Gastrocnemius medialis (tissue), 4 donors: Measurements from ENCODE around the gene ID1. TPM values are rescaled to one million over a fixed set of nuclear protein-coding genes. Genes with fewer than 3 reads are reported as not detected.
"Not testable (repeated sequence)": the region's sequence is repeated elsewhere in the genome, so short reads cannot be mapped to it uniquely, and the experiment has no call there.

Source experiments
- ATAC-seq, 2 donors: fragments of 150-250 bp; one replicate each; pipeline ENCODE4 v1.9.1; 2016
- DNase-seq, 2 donors: peaks; one replicate each; pipeline ENCODE4 v3.0.0-alpha.2; 2019
- H3K27ac ChIP-seq, 4 donors: fragments of 200-600 bp; sonication (generic); 1 replicate in 1 of 4; 2 replicates in 3 of 4; pipeline ENCODE4 v1.5.1; 2016 to 2018; ENCODE audit warnings: mild to moderate bottlenecking in 2 of 4, moderate library complexity in 1 of 4
- H3K27me3 ChIP-seq, 3 donors: fragments of 200-600 bp; sonication (generic) in 2 of 3; 1 replicate in 1 of 3; 2 replicates in 2 of 3; pipeline versions ENCODE4 v1.5.1 to v1.6.0; 2016 to 2019; ENCODE audit warnings: mild to moderate bottlenecking in 1 of 3, moderate library complexity in 1 of 3
- H3K36me3 ChIP-seq, 2 donors: fragments of 200-600 bp; sonication (generic) in 1 of 2; one replicate each; pipeline ENCODE4 v1.5.1; 2017 to 2018
- H3K4me1 ChIP-seq, 2 donors: fragments of 200-600 bp; sonication (generic) in 1 of 2; one replicate each; pipeline ENCODE4 v1.5.1; 2016 to 2017; ENCODE audit warnings: mild to moderate bottlenecking in 2 of 2
- H3K4me3 ChIP-seq, 4 donors: fragments of 200-600 bp; sonication (generic) in 3 of 4; 1 replicate in 1 of 4; 2 replicates in 3 of 4; pipeline ENCODE4 v1.5.1; 2016 to 2019; ENCODE audit warnings: mild to moderate bottlenecking in 2 of 4
- H3K9me3 ChIP-seq, 3 donors: fragments of 200-600 bp; sonication (generic) in 2 of 3; 1 replicate in 1 of 3; 2 replicates in 2 of 3; pipeline ENCODE4 v1.5.1; 2016 to 2019
- CTCF ChIP-seq, 5 experiments: fragments of 450-650 bp in 3 of 5; fragments of 200-600 bp in 2 of 5; sonication (generic) in 2 of 5; IDR thresholded peaks in 4 of 5; conservative IDR thresholded peaks in 1 of 5; 1 replicate in 4 of 5; 2 replicates in 1 of 5; pipeline ENCODE4 v1.5.1; 2016 to 2019; ENCODE audit warnings: antibody characterized with exemption in 5 of 5, mild to moderate bottlenecking in 3 of 5, moderate library complexity in 3 of 5
- POLR2A ChIP-seq, 2 donors: fragments of 450-650 bp; IDR thresholded peaks; one replicate each; pipeline ENCODE4 v1.6.1; 2017; ENCODE audit warnings: antibody characterized with exemption in 2 of 2, mild to moderate bottlenecking in 2 of 2, moderate library complexity in 2 of 2
- in situ Hi-C, 4 donors: fragments of 200-750 bp; cut with MboI; loops; one replicate each; pipeline versions ENCODE4 v1.15.0 to v1.8.0; 2017; ENCODE audit warnings: low sequenced_read_pairs in 4 of 4
- intact Hi-C: fragments of 100-400 bp; cut with DNase I; formaldehyde crosslinking; loops from one replicate; pipeline ENCODE4 v1.15.1; 2023; ENCODE audit warnings: low total_unique reads
- total RNA-seq, 4 donors: library from RNA; depleted of rRNA; stranded (reverse); fragments of >200 nt; gene quantifications; one replicate each; pipeline versions ENCODE4 v1.1.0 to v1.2.3, GENCODE V29; 2016

The ID1 gene
- total RNA-seq, 4 donors from 2014 or later: 115 to 206 (median 148) TPM

DNA sequence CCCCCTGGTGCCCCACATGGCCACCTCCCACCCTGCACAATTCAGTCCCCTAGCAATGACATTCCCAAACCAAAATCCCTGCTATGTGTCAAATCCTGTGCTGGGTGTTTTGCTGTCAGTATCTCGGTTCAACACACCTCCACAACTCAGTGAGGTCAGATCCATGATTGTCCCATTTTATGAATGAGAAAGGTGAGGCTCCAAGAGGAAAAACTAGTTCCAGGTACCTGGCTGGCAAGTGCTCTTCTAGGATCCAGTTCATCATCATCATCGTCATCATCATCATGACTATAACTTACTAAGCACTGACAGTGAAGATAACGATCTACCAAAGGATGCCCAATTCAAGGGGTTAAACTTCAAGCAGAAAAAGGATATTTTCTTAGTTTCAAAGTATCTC, 15.2 kb downstream of the ID1 start:
- Histone ChIP-seq H3K4me3 (no peak overlapping the region), H3K36me3 (no peaks in the 10 kb centered on the region), H3K27ac (no peak overlapping the region), H3K9me3 (no peaks in the 10 kb centered on the region), H3K4me1 (no peaks in the 10 kb centered on the region), H3K27me3 (no peaks in the 10 kb centered on the region)
- ATAC-seq (no peak), DNase-seq (no peak)
- intact Hi-C loops (no loop called here), in situ Hi-C loops (no loop called here)
- TF ChIP-seq CTCF (IDR thresholded peaks at IDR 0.05 in 4 of 5, conservative IDR thresholded peaks at IDR 0.05 in 1 of 5) (no peak), POLR2A (IDR thresholded peaks at IDR 0.05) (no peak)

DNA sequence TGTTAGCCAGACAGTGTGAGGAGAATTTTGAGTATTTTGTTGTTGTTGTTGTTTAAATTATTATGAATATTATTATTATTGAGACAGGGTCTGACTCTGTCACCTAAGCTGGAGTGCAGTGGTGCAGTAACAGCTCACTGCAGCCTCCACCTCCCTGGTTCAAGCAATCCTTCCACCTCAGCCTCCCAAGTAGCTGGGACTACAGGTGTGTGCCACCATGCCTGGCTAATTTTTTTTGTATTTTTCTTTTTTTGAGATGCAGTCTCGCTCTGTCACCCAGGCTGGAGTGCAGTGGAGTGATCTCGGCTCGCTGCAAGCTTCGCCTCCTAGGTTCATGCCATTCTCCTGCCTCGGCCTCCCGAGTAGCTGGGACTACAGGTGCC, 18.0 kb downstream of the ID1 start:
- ATAC-seq, H3K27ac ChIP-seq, in situ Hi-C loops, intact Hi-C loops, H3K36me3 ChIP-seq, DNase-seq, H3K4me3 ChIP-seq, H3K27me3 ChIP-seq, H3K9me3 ChIP-seq, H3K4me1 ChIP-seq: not testable (repeated sequence)

DNA sequence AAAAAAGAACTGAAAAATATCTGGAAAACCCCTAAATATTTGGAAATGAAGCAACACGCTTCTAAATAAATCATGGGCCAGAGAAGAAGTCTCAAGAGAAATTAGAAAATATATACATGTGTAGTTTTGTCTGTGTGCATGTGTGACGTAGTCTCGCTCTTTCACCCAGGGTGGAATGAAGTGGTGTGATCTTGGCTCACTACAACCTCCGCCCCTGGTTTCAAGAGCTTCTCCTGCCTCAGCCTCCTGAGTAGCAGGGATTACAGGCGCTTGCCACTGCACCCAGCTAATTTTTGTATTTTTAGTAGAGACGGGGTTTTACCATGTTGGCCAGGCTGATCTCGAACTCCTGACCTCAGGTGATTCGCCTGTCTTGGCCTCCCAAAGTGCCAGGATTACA, 21.4 kb downstream of the ID1 start:
- H3K4me3 ChIP-seq, H3K9me3 ChIP-seq, H3K4me1 ChIP-seq, intact Hi-C loops, in situ Hi-C loops, DNase-seq, H3K27me3 ChIP-seq, H3K27ac ChIP-seq, H3K36me3 ChIP-seq, ATAC-seq: not testable (repeated sequence)

- ATAC-seq, H3K27ac ChIP-seq, H3K4me3 ChIP-seq, H3K4me1 ChIP-seq, intact Hi-C loops, H3K36me3 ChIP-seq, DNase-seq, H3K27me3 ChIP-seq, in situ Hi-C loops, H3K9me3 ChIP-seq: not testable (repeated sequence)
These were observed 23.0 kb downstream of the ID1 start for GRCh38 chr20:31628057-31628456.

- no peak for DNase-seq
- no peaks in the 10 kb centered on the region for H3K9me3 ChIP-seq
- H3K4me3 ChIP-seq: no peak overlapping the region
- H3K36me3 ChIP-seq: no peaks in the 10 kb centered on the region
- H3K27ac ChIP-seq: no peak overlapping the region
- ATAC-seq: no peak
- in situ Hi-C loops: no loop called here
- no peaks in the 10 kb centered on the region for H3K4me1 ChIP-seq
- H3K27me3 ChIP-seq: no peaks in the 10 kb centered on the region
- no peak for TF ChIP-seq CTCF (IDR thresholded peaks at IDR 0.05 in 4 of 5, conservative IDR thresholded peaks at IDR 0.05 in 1 of 5)
- no peak for TF ChIP-seq POLR2A (IDR thresholded peaks at IDR 0.05)
- intact Hi-C loops: no loop called here
These were observed 25.2 kb downstream of the ID1 start for GRCh38 chr20:31630187-31630790.

DNA sequence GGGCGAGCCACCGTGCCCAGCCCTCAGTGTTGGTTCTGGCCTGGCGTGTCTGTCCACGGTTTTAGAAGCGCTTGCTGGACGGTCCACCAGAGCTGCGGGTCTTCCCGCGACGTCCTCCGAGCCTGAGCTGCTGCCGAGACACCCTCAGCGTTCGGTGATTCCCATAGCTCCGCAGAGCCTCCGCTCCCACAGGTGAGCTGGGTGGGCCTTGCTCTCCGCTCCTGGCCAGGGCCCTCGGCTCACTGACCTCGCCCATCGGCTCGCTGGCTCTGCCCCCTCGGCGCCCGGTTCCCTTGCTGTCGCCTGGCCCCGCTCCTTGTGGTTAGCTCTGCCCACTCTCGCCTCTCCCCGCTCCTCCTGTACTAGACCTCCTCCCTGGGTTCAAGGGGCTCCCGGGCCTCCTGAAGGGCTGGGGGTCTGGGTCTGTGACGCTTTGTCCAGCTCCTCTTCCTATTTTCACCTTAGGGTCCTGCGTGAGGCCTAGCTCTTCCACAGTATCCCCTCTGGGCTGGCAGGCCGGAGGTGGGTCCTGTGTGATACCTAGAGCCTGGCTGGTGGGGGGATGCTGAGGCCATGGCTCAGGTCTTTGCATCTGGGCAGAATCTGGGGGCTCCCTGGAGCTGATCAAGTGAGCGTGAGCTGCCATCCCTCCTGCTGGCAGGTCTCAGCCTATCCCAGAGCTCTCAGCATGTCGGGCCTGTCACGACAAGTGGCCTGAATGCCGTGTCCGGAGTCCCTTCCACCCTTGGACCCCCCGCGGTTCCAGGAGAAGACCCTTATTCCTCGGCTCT, 27.7 kb downstream of the ID1 start:
- peaks cover 3 to 5% (median 3%) of the 10 kb centered on the region in 3 donors for H3K27me3 ChIP-seq
- no peak for TF ChIP-seq CTCF (IDR thresholded peaks at IDR 0.05 in 4 of 5, conservative IDR thresholded peaks at IDR 0.05 in 1 of 5)
- no peak for TF ChIP-seq POLR2A (IDR thresholded peaks at IDR 0.05)
- in situ Hi-C loops: no loop called here

More for the DNA sequence above, 27.7 kb downstream of the ID1 start:
- ATAC-seq (no peak), DNase-seq (no peak)
- H3K4me1 ChIP-seq: no peaks in the 10 kb centered on the region
- intact Hi-C loops: no loop called here
- no peaks in the 10 kb centered on the region for H3K9me3 ChIP-seq
- H3K4me3 ChIP-seq: no peak overlapping the region
- H3K36me3 ChIP-seq: no peaks in the 10 kb centered on the region
- no peak overlapping the region for H3K27ac ChIP-seq
